GM10847 (cell line): Measurements from ENCODE around the gene SCAMP5.

Source experiments
- POLR2A ChIP-seq: IDR thresholded peaks from 2 replicates; pipeline ENCODE4 v1.6.1; 2011; ENCODE audit not compliant: insufficient read length; ENCODE audit errors: extremely low read depth

SCAMP5 gene

GRCh38 chr15:75063338-75063737 is 68.0 kb downstream of the SCAMP5 start:
- TF ChIP-seq POLR2A = no peak

GRCh38 chr15:75063889-75064288 is 68.5 kb downstream of the SCAMP5 start:
- no peak for TF ChIP-seq POLR2A

DNA sequence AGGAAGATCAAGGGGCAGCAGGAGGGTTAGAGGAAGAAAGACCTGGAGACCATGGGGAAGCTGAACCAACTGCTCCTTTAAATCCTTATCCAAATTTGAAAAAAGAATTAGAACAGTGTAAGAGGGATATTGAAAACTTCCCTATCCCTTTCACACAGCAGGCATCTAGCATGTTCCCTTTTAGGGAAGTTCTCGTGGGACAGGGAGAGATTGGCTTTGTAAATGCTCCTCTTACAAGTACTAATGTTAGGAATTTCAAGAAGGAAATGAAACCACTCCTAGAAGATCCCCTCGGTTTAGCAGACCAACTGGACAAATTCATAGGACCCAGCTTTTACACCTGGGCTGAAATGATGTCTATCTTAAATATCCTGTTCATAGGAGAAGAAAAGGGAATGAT is 69.5 kb downstream of the SCAMP5 start:
- TF ChIP-seq POLR2A = no peak

- no peak for TF ChIP-seq POLR2A
Measured at GRCh38 chr15:75065467-75065850, 70.1 kb downstream of the SCAMP5 start.

GRCh38 chr15:75065851-75066509 is 70.6 kb downstream of the SCAMP5 start:
- no peak for TF ChIP-seq POLR2A

- TF ChIP-seq POLR2A = no peak
Measured at GRCh38 chr15:75067123-75067830, 71.9 kb downstream of the SCAMP5 start.

GRCh38 chr15:75068748-75069147 is 73.4 kb downstream of the SCAMP5 start:
- no peak for TF ChIP-seq POLR2A

GRCh38 chr15:75069301-75069925 is 74.0 kb downstream of the SCAMP5 start:
- TF ChIP-seq POLR2A = no peak

DNA sequence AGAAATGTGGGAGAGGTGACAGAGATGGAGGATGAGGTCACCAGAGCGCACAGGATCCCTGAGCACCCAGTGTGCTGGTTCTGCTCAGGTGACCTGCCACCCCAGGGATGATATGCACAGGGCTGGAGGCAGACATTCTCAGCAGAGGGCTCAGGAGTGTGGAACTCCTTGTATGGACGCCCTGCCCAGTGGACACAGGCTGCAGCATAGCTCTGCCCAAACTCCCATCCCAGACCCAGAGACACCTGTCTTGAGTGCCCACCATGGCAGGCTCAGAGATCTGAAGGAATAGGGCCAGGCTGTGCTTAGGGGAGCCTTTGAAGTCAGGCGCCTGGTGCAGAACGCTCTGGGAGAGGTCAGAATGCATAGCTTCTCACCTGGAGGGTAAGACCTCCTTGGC is 75.3 kb downstream of the SCAMP5 start:
- TF ChIP-seq POLR2A = no peak
